ENCODE measurements around the gene TAT.
A peak's percentile ranks its signal among the peaks of the same experiment; 100 is the strongest.

GRCh38 chr16:71537643-71538042 lies 39.2 kb downstream of the TAT start:
- TF ChIP-seq NRF1 (IDR thresholded peaks at IDR 0.05; ENCODE audit: low read depth, low read length): no peak
- TF ChIP-seq USF1 (IDR thresholded peaks at IDR 0.05; ENCODE audit: borderline replicate concordance, low read depth): no peak
- no peak for TF ChIP-seq TAF1 (IDR thresholded peaks at IDR 0.05; ENCODE audit: borderline replicate concordance, low read depth, low read length)
- TF ChIP-seq CTCF (IDR thresholded peaks at IDR 0.05): peak; percentile 59
- TF ChIP-seq EP300 (IDR thresholded peaks at IDR 0.05; ENCODE audit: borderline replicate concordance in 1 of 2, low read depth in 1 of 2, low read length in 1 of 2): no peak
- no peak for TF ChIP-seq CHD2 (IDR thresholded peaks at IDR 0.05; ENCODE audit: low read length, partially characterized antibody)
